ENCODE measurements around the gene OCEL1. TPM values are rescaled to one million over a fixed set of nuclear protein-coding genes. Genes with fewer than 3 reads are reported as not detected.

OCEL1 gene
- total RNA-seq, 1 donor from 2014 or later, result 22.4 TPM

GRCh38 chr19:17194608-17195007 is 31.4 kb upstream of the OCEL1 start:
- Mint-ChIP-seq H3K9me3 (no peaks in the 10 kb centered on the region), H3K4me1 (peaks cover 5% of the 10 kb centered on the region), H3K36me3 (ENCODE audit: low read depth) (peaks cover 76% of the 10 kb centered on the region), H3K4me3 (no peak overlapping the region), H3K27ac (no peak overlapping the region), H3K27me3 (no peaks in the 10 kb centered on the region)
- TF ChIP-seq CTCF (IDR thresholded peaks at IDR 0.05), result no peak
- CTCF ChIA-PET, result no interaction called here
- intact Hi-C loops (cut with micrococcal nuclease), result no loop called here
- POLR2A ChIA-PET, result no interaction called here
- DNase-seq (no peak), ATAC-seq (ENCODE audit: low read depth) (no peak)

GRCh38 chr19:17195106-17195505 is 30.9 kb upstream of the OCEL1 start:
- TF ChIP-seq CTCF (IDR thresholded peaks at IDR 0.05), result no peak
- ChIA-PET POLR2A (no interaction called here), CTCF (no interaction called here)
- no peak overlapping the region for H3K27ac Mint-ChIP-seq
- ATAC-seq (ENCODE audit: low read depth), result no peak
- H3K27me3 Mint-ChIP-seq, result no peaks in the 10 kb centered on the region
- no peak overlapping the region for H3K4me3 Mint-ChIP-seq
- peaks cover 5% of the 10 kb centered on the region for H3K4me1 Mint-ChIP-seq
- intact Hi-C loops (cut with micrococcal nuclease), result no loop called here
- no peak for DNase-seq
- H3K36me3 Mint-ChIP-seq (ENCODE audit: low read depth), result peaks cover 77% of the 10 kb centered on the region
- no peaks in the 10 kb centered on the region for H3K9me3 Mint-ChIP-seq

- H3K27me3 Mint-ChIP-seq, result no peaks in the 10 kb centered on the region
- ATAC-seq (ENCODE audit: low read depth), result no peak
- CTCF ChIA-PET, result no interaction called here
- H3K27ac Mint-ChIP-seq, result no peak overlapping the region
- H3K36me3 Mint-ChIP-seq (ENCODE audit: low read depth), result peaks cover 82% of the 10 kb centered on the region
- no peaks in the 10 kb centered on the region for H3K9me3 Mint-ChIP-seq
- H3K4me1 Mint-ChIP-seq, result peaks cover 1% of the 10 kb centered on the region
- no peak for DNase-seq
- POLR2A ChIA-PET, result interaction anchor here (0.7 kb wide), 1 partner anchor 886 kb away, joined by 3 read pairs; no protein-coding TSS in a partner anchor
- H3K4me3 Mint-ChIP-seq, result no peak overlapping the region
- TF ChIP-seq CTCF (IDR thresholded peaks at IDR 0.05), result no peak
- intact Hi-C loops (cut with micrococcal nuclease), result no loop called here
Observed at GRCh38 chr19:17196610-17197009, 29.4 kb upstream of the OCEL1 start.

- DNase-seq (no peak), ATAC-seq (ENCODE audit: low read depth) (no peak)
- Mint-ChIP-seq H3K27me3 (no peaks in the 10 kb centered on the region), H3K9me3 (no peaks in the 10 kb centered on the region), H3K27ac (peak overlapping the region; percentile 32), H3K4me3 (no peak overlapping the region), H3K36me3 (ENCODE audit: low read depth) (peaks cover 84% of the 10 kb centered on the region), H3K4me1 (no peaks in the 10 kb centered on the region)
- POLR2A ChIA-PET, result interaction anchor here (0.7 kb wide), 1 partner anchor 14 kb away, joined by 3 read pairs; no protein-coding TSS in a partner anchor
- TF ChIP-seq CTCF (IDR thresholded peaks at IDR 0.05), result no peak
- CTCF ChIA-PET, result no interaction called here
- intact Hi-C loops (cut with micrococcal nuclease), result no loop called here
Observed at GRCh38 chr19:17197666-17198065, 28.4 kb upstream of the OCEL1 start.

GRCh38 chr19:17200408-17201079 is 25.5 kb upstream of the OCEL1 start:
- DNase-seq, result no peak
- TF ChIP-seq CTCF (IDR thresholded peaks at IDR 0.05), result no peak
- Mint-ChIP-seq H3K27me3 (no peaks in the 10 kb centered on the region), H3K36me3 (ENCODE audit: low read depth) (peaks cover 82% of the 10 kb centered on the region), H3K4me1 (no peaks in the 10 kb centered on the region), H3K4me3 (no peak overlapping the region), H3K9me3 (no peaks in the 10 kb centered on the region), H3K27ac (no peak overlapping the region)
- intact Hi-C loops (cut with micrococcal nuclease), result no loop called here
- CTCF ChIA-PET, result no interaction called here
- no peak for ATAC-seq (ENCODE audit: low read depth)
- POLR2A ChIA-PET, result interaction anchor here (0.6 to 0.8 kb wide), 2 partner anchors 15 to 53 kb away, joined by 3 read pairs; partner anchors contain the start of gene USE1
